ENCODE data around the gene GRN. TPM values are rescaled to one million over a fixed set of nuclear protein-coding genes. Genes with fewer than 3 reads are reported as not detected.

GRN gene
- total and polyA plus RNA-seq, 2 donors (not counting 3 experiments of a cell fraction or from before 2014, with no cell fraction given) = 343 to 1,034 TPM

- FAIRE-seq (no peak), DNase-seq (ENCODE audit: low read depth, low spot score) (no peak)
- Histone ChIP-seq H3K36me3 (ENCODE audit: control insufficient read depth in 2 of 2, extremely low read depth in 1 of 2, insufficient read depth in 2 of 2, low read length in 2 of 2) (no peaks in the 10 kb centered on the region), H3K4me2 (ENCODE audit: insufficient read depth, low read length) (no peak overlapping the region), H3K79me2 (ENCODE audit: control insufficient read depth, insufficient read depth, low read length) (no peaks in the 10 kb centered on the region), H2AFZ (ENCODE audit: low read depth, low read length) (no peak overlapping the region), H3K4me3 (replicated peaks in 1 of 3; ENCODE audit: insufficient read depth in 1 of 3, low read depth in 1 of 3, low read length in 3 of 3) (no peak overlapping the region), H3K4me1 (ENCODE audit: control insufficient read depth, extremely low read depth, insufficient read depth, low read length) (peaks cover 5% of the 10 kb centered on the region), H3K9ac (replicated peaks; ENCODE audit: extremely low read depth, insufficient read depth, low read length) (no peak overlapping the region), H3K27me3 (ENCODE audit: control insufficient read depth in 2 of 2, insufficient read depth in 2 of 2, low read length in 2 of 2) (peaks cover 3 to 5% of the 10 kb centered on the region in 2 experiments), H3K27ac (ENCODE audit: insufficient read depth, low read depth, low read length) (no peak overlapping the region), H3K9me1 (replicated peaks; ENCODE audit: control insufficient read depth, extremely low read depth, insufficient read depth, low read length) (no peaks in the 10 kb centered on the region), H4K20me1 (replicated peaks; ENCODE audit: control insufficient read depth, extremely low read depth, insufficient read depth, low read length) (no peaks in the 10 kb centered on the region), H3K9me3 (replicated peaks; ENCODE audit: control insufficient read depth, insufficient read depth, low read length) (no peaks in the 10 kb centered on the region)
- POLR2A ChIA-PET = interaction anchor here (0.9 kb wide), 1 partner anchor 9 kb away, joined by 3 read pairs; no protein-coding TSS in a partner anchor
- dilution Hi-C loops (cut with MboI; ENCODE audit: extremely low pct_ligation_motif_present, low sequenced_read_pairs) (no loop called here), intact Hi-C loops (cut with micrococcal nuclease) (no loop called here)
- TF ChIP-seq, protein P1, sequence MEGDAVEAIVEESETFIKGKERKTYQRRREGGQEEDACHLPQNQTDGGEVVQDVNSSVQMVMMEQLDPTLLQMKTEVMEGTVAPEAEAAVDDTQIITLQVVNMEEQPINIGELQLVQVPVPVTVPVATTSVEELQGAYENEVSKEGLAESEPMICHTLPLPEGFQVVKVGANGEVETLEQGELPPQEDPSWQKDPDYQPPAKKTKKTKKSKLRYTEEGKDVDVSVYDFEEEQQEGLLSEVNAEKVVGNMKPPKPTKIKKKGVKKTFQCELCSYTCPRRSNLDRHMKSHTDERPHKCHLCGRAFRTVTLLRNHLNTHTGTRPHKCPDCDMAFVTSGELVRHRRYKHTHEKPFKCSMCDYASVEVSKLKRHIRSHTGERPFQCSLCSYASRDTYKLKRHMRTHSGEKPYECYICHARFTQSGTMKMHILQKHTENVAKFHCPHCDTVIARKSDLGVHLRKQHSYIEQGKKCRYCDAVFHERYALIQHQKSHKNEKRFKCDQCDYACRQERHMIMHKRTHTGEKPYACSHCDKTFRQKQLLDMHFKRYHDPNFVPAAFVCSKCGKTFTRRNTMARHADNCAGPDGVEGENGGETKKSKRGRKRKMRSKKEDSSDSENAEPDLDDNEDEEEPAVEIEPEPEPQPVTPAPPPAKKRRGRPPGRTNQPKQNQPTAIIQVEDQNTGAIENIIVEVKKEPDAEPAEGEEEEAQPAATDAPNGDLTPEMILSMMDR (IDR thresholded peaks at IDR 0.05; ENCODE audit: extremely low read depth in 1 of 2, insufficient read depth in 1 of 2, low read depth in 1 of 2, low read length in 2 of 2) = no peak
- TF ChIP-seq EZH2 (IDR thresholded peaks at IDR 0.05; ENCODE audit: borderline replicate concordance, low read depth, low read length, severe bottlenecking) (no peak), POLR2A (IDR thresholded peaks at IDR 0.05; ENCODE audit: low read depth, low read length) (no peak), JUN (IDR thresholded peaks at IDR 0.05; ENCODE audit: borderline replicate concordance, insufficient read depth, insufficient read length, low read depth) (no peak), GATA2 (IDR thresholded peaks at IDR 0.05; ENCODE audit: insufficient read depth, insufficient read length, low read depth, low read length) (no peak), POLR2AphosphoS5 (IDR thresholded peaks at IDR 0.05; ENCODE audit: insufficient read depth, low read depth, low read length) (no peak), MYC (IDR thresholded peaks at IDR 0.05; ENCODE audit: low read depth, low read length) (no peak), FOS (IDR thresholded peaks at IDR 0.05; ENCODE audit: borderline replicate concordance, insufficient read depth, low read length) (no peak)
- TF ChIP-seq, protein P2, sequence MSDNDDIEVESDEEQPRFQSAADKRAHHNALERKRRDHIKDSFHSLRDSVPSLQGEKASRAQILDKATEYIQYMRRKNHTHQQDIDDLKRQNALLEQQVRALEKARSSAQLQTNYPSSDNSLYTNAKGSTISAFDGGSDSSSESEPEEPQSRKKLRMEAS (IDR thresholded peaks at IDR 0.05; ENCODE audit: insufficient read depth, insufficient read length) = no peak
- BruUV-seq (replicated peaks) = no TSS peak
- CTCF ChIA-PET = interaction anchor here (0.9 to 4.1 kb wide), 7 partner anchors 8 to 162 kb away, joined by 3 to 39 read pairs (median 5); partner anchors contain the start of gene GRN
Observed at GRCh38 chr17:44361292-44362260, 16.5 kb downstream of the GRN start.

Data from endothelial cell of umbilical vein (primary cell).